Mucosa of descending colon (tissue), 3 donors: ENCODE measurements around the gene ABCA2. TPM values are rescaled to one million over a fixed set of nuclear protein-coding genes. Genes with fewer than 3 reads are reported as not detected.

Experiments used
- ATAC-seq: fragments of 200-7000 bp; cut with Tn5 transposase; one replicate; pipeline ENCODE4 v1.9.1; 2020; ENCODE audit warnings: mild to moderate bottlenecking, moderate library complexity
- DNase-seq, 3 donors: peaks; one replicate each; pipeline ENCODE4 v3.0.0-alpha.2; 2020
- H3K36me3 ChIP-seq: fragments of 200-600 bp; one replicate; pipeline ENCODE4 v1.8.0; 2021; ENCODE audit warnings: low read depth, mild to moderate bottlenecking
- H3K4me1 ChIP-seq: fragments of 200-600 bp; one replicate; pipeline ENCODE4 v1.8.0; 2021; ENCODE audit warnings: low read depth, mild to moderate bottlenecking
- H3K4me3 ChIP-seq: fragments of 200-600 bp; one replicate; pipeline ENCODE4 v1.8.0; 2021; ENCODE audit warnings: mild to moderate bottlenecking
- H3K9me3 ChIP-seq: fragments of 200-600 bp; one replicate; pipeline ENCODE4 v1.8.0; 2021; ENCODE audit warnings: mild to moderate bottlenecking
- intact Hi-C, 2 donors: fragments of 100-400 bp; cut with DNase I in 1 of 2; cut with micrococcal nuclease in 1 of 2; formaldehyde crosslinking; loops; one replicate each; pipeline versions ENCODE4 v1.11.0 to v1.11.1; 2022; cut with DNase I, micrococcal nuclease
- total RNA-seq, 3 donors: library from RNA; stranded (reverse); fragmentation: NEBNext Ultra II Directional in 2 of 3; extraction: Animal tissue kit (Norgen Biotek cat#: 25700) in 2 of 3; gene quantifications; one replicate each; pipeline versions ENCODE4 v1.2.1 to v1.2.4, GENCODE V29; 2021 to 2023
- TF ChIP-seq, protein P1 (sequence below): fragments of 200-600 bp; IDR thresholded peaks from one replicate; pipeline ENCODE4 v1.8.0; 2022; ENCODE audit warnings: antibody characterized with exemption, mild to moderate bottlenecking
- donor health status: DM: no; HTN: no; CAD: no; lungs with moderate emphysema.
- donor health status: DM: no; HTN: no; CAD: no.
- donor health status: DM: no; HTN: yes; CAD: no.

ABCA2 gene
- total RNA-seq, 3 donors from 2014 or later = 20.1 to 77.2 (median 48.0) TPM

DNA sequence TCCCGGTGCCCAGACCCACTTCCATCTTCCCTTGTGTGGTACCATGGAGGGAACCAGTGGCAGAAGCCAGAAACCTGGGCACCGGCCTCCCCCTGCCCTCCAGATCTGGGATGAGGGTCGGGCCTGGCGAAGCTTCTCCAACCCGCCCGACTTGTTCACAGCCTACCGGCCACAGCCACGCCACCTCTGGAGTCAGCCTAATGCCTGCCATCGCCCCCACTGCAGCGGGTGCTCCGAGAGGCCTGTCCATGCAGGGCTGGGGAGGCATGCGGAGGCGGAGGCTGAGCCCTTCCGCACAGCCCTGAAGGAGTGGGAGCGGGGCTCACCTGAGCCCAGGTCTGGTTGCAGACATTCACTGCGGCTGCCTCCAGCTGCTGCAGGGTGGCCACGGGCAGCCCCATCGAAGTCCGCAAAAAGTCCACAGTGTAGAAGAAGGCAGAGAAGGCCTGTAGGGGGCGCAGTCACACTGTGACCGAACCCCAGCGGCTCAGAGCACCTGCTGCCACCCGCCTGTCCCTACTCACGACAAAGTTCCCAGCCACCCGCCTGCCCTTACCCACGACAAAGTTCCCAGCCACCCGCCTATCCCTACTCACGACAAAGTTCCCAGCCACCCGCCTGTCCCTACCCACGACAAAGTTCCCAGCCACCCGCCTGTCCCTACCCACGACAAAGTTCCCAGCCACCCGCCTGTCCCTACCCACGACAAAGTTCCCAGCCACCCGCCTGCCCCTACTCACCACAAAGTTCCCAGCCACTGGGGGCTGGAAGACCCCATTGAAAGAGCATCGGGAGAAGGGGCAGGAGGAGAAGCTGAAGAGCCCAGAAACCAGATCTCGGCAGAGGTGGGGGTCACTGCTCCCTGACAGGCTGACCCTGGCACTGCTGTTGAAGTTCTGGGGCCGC is 21.8 kb upstream of the ABCA2 start:
- ATAC-seq (peak; percentile 30), DNase-seq (peak; percentile 61 to 88 (median 77))
- H3K4me1 ChIP-seq = peaks cover 33% of the 10 kb centered on the region
- H3K36me3 ChIP-seq = no peaks in the 10 kb centered on the region
- H3K4me3 ChIP-seq = no peak overlapping the region
- H3K9me3 ChIP-seq = no peaks in the 10 kb centered on the region
- intact Hi-C loops = no loop called here
- TF ChIP-seq, protein P1, sequence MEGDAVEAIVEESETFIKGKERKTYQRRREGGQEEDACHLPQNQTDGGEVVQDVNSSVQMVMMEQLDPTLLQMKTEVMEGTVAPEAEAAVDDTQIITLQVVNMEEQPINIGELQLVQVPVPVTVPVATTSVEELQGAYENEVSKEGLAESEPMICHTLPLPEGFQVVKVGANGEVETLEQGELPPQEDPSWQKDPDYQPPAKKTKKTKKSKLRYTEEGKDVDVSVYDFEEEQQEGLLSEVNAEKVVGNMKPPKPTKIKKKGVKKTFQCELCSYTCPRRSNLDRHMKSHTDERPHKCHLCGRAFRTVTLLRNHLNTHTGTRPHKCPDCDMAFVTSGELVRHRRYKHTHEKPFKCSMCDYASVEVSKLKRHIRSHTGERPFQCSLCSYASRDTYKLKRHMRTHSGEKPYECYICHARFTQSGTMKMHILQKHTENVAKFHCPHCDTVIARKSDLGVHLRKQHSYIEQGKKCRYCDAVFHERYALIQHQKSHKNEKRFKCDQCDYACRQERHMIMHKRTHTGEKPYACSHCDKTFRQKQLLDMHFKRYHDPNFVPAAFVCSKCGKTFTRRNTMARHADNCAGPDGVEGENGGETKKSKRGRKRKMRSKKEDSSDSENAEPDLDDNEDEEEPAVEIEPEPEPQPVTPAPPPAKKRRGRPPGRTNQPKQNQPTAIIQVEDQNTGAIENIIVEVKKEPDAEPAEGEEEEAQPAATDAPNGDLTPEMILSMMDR = peak; percentile 49

DNA sequence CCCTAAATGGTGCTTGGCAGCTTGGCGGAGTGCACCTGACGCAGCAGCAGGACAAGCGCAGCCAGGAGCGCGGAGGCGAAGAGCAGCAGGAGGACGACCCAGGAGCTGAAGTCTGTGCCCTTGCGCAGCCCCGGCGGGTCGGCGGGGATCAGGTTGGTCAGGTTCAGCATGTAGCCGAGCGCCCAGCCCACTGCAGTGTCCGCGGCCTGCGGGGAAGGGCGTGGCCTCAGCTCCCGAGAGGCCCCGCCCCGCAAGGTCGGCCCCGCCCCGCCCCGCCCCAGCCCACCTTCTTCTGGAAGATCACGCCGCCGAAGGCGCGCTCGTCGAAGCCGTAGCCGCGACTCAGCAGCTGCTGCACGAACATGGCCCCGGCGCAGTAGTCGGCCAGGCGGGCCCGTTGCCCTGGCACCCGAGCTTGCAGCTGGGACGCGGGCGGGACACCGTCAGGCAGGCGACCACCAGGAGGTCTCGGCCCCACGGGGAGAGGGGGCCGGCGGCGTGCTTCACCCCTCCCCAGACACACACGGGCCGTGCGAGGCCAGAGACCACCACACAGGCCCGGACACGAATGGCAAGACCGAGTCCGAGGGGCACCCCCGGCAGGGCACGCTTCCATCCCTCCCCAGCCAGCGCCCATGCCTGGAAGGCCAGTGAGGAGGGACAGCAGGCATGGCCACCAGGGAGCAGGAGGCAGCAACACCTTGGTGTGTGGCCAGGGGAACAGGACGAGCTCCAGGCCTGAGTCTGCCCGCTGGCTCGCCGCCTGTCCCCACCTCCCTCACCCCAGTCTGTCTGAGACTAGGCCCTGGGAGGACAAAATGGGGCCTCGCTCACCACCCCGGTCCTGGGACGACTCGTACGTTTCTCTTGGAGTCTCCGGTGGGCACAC is 20.9 kb upstream of the ABCA2 start:
- TF ChIP-seq, protein P1 = no peak
- no peak for ATAC-seq
- H3K4me1 ChIP-seq = peaks cover 36% of the 10 kb centered on the region
- no peak for DNase-seq
- H3K9me3 ChIP-seq = no peaks in the 10 kb centered on the region
- intact Hi-C loops = no loop called here
- no peaks in the 10 kb centered on the region for H3K36me3 ChIP-seq
- no peak overlapping the region for H3K4me3 ChIP-seq

DNA sequence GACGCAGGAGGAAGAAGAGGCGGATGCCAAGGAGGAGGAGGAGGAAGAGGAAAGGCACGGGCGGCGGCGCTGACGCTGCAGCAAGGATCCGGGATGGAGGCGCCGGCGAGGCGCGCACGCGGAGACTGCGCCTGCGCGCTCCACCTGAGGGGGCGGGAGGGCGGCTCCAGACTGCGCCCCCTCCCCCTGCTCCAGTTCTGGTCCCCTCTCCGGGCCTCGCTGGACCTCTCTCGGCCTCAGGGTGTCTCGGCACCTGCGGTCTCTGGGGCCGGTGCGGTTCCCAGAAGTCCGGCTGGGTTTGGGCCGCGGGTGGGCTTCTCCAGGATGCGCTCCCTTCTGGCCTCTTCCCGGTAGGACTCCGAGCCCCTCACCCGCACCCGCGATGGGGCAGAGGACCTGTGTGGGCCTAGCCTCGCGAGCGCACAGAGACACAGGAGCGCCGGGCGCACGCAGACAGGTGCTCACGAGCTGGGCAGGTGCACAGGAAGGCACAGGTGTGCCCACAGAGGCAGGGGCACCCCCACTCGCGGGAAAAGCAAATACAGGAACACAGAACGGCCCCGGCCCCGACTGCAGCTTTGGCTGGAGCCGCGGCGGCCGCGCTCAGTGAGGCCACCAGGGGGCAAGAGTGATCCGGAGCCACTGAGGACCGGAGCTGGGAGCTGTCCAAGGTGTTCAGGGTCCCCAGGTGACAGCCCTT is 18.2 kb upstream of the ABCA2 start, which contains the start of gene NPDC1:
TSS of gene NPDC1 (minus strand) at position 90 of the 700 bp plus-strand sequence. CDS start 188 bp downstream, outside the sequence.
- Histone ChIP-seq H3K4me1 (peaks cover 28% of the 10 kb centered on the region), H3K9me3 (no peaks in the 10 kb centered on the region), H3K4me3 (peak within 1 kb of the TSS; percentile 7), H3K36me3 (no peaks in the 10 kb centered on the region)
- peak; percentile 81 to 93 (median 91) for DNase-seq
- ATAC-seq = peak; percentile 81
- intact Hi-C loops = no loop called here
- TF ChIP-seq, protein P1 = peak; percentile 86

DNA sequence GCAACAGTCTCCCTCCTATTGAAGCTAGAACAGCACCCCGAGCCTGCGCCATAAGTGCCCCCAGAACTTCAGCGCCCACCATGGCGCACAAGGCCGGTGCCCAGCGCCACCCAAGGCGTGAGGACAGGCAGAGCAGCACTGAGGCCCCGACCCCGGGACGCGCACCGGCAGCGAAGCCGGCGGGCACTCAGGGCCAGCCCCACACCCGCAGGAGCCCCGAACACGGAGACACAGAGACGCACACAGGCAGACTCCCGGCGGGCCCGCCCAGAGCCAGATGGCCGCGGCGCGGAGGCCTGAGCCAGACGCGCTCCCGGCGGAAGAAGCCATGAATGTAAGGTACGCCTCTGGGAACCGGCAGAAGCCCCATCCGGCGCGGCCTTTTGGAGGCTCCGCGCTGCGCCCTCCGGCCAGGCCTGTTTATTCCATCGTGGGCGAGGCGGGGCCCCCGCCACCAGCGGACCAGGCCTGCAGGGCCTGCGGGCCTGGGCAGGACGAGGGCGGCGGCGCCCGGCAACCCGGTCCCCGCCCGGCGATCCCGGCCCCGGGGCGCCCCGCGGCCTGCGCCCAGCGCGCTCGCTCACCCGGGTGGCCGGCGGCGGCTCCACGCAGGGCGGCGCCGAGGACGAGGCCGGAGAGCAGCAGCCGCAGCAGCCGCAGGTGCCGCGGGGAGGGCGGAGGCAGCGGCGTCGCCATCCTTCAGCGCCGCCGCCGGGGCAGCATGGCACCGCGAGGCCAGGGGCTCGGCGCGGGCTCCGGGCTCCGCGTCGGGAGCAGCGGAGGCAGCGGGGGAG is 17.5 kb upstream of the ABCA2 start:
- TF ChIP-seq, protein P1 = no peak
- intact Hi-C loops = no loop called here
- ATAC-seq (peak; percentile 33), DNase-seq (peak in 2 of 3 donors; percentile 38 to 67)
- peak overlapping the region; percentile 7 for H3K4me3 ChIP-seq
- H3K36me3 ChIP-seq = no peaks in the 10 kb centered on the region
- no peaks in the 10 kb centered on the region for H3K9me3 ChIP-seq
- peaks cover 28% of the 10 kb centered on the region for H3K4me1 ChIP-seq
